HG02885 (cell line): Measurements from ENCODE around the gene SLC35B4.

Source experiments
- ATAC-seq: cut with Tn5 transposase; IDR thresholded peaks from one replicate; pipeline ENCODE4 v1.9.1; 2021; ENCODE audit warnings: mild to moderate bottlenecking; ENCODE audit not compliant: unreplicated experiment, poor library complexity

Gene SLC35B4

GRCh38 chr7:134333943-134334342 is 17.2 kb upstream of the SLC35B4 start:
- no peak for ATAC-seq

- no peak for ATAC-seq
Measured at GRCh38 chr7:134332892-134333291, 16.2 kb upstream of the SLC35B4 start.

GRCh38 chr7:134331393-134331792 is 14.7 kb upstream of the SLC35B4 start:
- ATAC-seq = no peak

- no peak for ATAC-seq
Measured at GRCh38 chr7:134330974-134331373, 14.2 kb upstream of the SLC35B4 start.

GRCh38 chr7:134329614-134330346 is 13.1 kb upstream of the SLC35B4 start:
- no peak for ATAC-seq

- no peak for ATAC-seq
Measured at GRCh38 chr7:134328900-134329299, 12.2 kb upstream of the SLC35B4 start.

GRCh38 chr7:134327896-134328295 is 11.2 kb upstream of the SLC35B4 start:
- peak; percentile 80 for ATAC-seq

- ATAC-seq = no peak
Measured at GRCh38 chr7:134324107-134324506, 7.4 kb upstream of the SLC35B4 start.

GRCh38 chr7:134320201-134320600 is 3.5 kb upstream of the SLC35B4 start:
- ATAC-seq = no peak

- no peak for ATAC-seq
Measured at GRCh38 chr7:134318443-134318842, 1.7 kb upstream of the SLC35B4 start.

- ATAC-seq = no peak
Measured at GRCh38 chr7:134317434-134317833, 704 bp upstream of the SLC35B4 start.

- ATAC-seq = no peak
Measured at GRCh38 chr7:134315679-134316538, 821 bp downstream of the SLC35B4 start.

GRCh38 chr7:134313543-134313942 is 3.2 kb downstream of the SLC35B4 start:
- ATAC-seq = no peak

GRCh38 chr7:134312717-134313116 is 4.0 kb downstream of the SLC35B4 start:
- ATAC-seq = no peak

GRCh38 chr7:134311807-134312206 is 4.9 kb downstream of the SLC35B4 start:
- no peak for ATAC-seq

- ATAC-seq = no peak
Measured at GRCh38 chr7:134308548-134308947, 8.2 kb downstream of the SLC35B4 start.

- no peak for ATAC-seq
Measured at GRCh38 chr7:134307320-134307719, 9.4 kb downstream of the SLC35B4 start.

- no peak for ATAC-seq
Measured at GRCh38 chr7:134302120-134302519, 14.6 kb downstream of the SLC35B4 start.

- no peak for ATAC-seq
Measured at GRCh38 chr7:134301592-134301991, 15.1 kb downstream of the SLC35B4 start.

- ATAC-seq = no peak
Measured at GRCh38 chr7:134300988-134301387, 15.7 kb downstream of the SLC35B4 start.

- ATAC-seq = no peak
Measured at GRCh38 chr7:134298902-134299683, 17.6 kb downstream of the SLC35B4 start.
